KBM-7 (cell line): ENCODE measurements around the gene TGM1.
A peak's percentile ranks its signal among the peaks of the same experiment; 100 is the strongest.

Experiments used
- DNase-seq: peaks from one replicate; pipeline ENCODE4 v3.0.0-alpha.2; 2015
- in situ Hi-C: fragments of 300-500 bp; cut with MboI; formaldehyde crosslinking; loops from 2 replicates; pipeline ENCODE4 v1.14.3; 2020; ENCODE audit warnings: low sequenced_read_pairs, low pct_unique_long_range_greater_than_20kb, mixed read lengths

The TGM1 gene

GRCh38 chr14:24274101-24274543 is 11.1 kb upstream of the TGM1 start:
- in situ Hi-C loops, result no loop called here
- peak; percentile 41 for DNase-seq

GRCh38 chr14:24273422-24273998 is 10.5 kb upstream of the TGM1 start:
- in situ Hi-C loops, result no loop called here
- DNase-seq, result peak; percentile 32

GRCh38 chr14:24272467-24272866 is 9.5 kb upstream of the TGM1 start:
- in situ Hi-C loops, result no loop called here

GRCh38 chr14:24271834-24272263 is 8.9 kb upstream of the TGM1 start:
- in situ Hi-C loops, result no loop called here

More at GRCh38 chr14:24272467-24272866, 9.5 kb upstream of the TGM1 start:
- DNase-seq, result no peak

DNA sequence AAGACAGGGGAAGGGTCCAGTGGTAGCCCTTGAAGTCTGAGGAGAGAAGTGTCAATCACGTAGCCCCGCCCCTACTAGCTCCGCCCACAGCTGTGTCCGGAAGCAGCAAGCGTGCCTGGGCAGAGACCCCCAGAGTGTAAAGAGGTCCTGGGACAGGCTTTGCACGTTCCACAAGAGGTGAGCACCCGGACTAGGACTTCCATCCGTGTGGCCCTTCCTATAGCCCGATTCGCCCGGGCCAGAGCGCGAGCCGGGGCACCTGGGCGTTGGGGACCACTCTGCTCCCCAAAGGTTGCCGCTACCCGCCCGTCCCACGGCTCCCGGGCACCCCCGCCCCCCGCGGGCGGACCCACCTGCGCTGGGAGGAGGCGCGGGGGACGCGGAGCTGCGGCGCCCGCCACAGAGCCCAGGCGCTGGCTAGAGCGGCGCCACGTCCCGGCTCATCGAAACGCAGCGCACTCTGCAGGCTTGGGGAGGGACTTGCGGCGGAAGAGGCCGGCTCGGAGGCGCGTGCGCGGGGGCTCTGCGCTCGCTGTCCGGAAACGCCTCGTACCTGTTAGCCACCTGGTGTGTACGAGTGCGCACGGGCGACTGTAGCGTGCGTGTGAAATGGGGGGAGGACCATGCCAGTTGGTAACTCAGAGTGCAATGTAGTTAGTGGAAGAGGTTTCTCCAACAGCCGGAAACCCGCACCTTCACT is 8.3 kb upstream of the TGM1 start, which contains the start of gene RABGGTA:
Gene RABGGTA, minus strand, starts transcription at position 464 of the 700 bp plus-strand sequence. CDS start 482 bp downstream, outside the sequence.
- in situ Hi-C loops, result no loop called here
- peak; percentile 92 for DNase-seq

More at GRCh38 chr14:24271834-24272263, 8.9 kb upstream of the TGM1 start:
- no peak for DNase-seq

DNA sequence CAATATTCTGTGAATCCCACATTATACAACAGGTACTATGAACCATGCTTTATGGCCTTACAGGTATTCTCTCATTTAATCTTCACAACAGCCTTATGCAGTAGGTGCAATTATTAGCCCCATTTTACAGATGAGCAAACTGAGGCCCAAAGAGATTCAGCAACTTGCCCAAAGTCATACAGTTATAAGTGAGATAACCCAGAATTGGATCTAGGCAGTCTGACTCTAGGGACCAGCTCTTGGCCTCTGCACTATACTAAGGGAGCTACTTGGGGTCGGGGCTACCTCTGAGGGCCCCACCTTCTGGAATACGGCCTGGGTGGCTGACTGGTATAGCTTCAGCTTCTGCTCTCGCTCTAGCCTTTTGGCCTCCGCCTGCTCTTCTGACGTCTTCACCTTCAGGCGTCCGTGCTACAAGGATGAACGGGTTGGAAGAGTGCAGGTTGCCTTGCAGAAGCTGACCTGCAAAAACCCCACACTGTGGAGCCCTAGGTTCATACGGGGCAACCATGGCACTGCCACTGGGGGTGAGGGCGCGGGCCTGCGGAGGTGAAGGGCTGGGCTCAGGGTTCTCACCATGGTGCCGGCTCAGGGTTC is 7.7 kb upstream of the TGM1 start:
- DNase-seq, result no peak
- in situ Hi-C loops, result no loop called here

DNA sequence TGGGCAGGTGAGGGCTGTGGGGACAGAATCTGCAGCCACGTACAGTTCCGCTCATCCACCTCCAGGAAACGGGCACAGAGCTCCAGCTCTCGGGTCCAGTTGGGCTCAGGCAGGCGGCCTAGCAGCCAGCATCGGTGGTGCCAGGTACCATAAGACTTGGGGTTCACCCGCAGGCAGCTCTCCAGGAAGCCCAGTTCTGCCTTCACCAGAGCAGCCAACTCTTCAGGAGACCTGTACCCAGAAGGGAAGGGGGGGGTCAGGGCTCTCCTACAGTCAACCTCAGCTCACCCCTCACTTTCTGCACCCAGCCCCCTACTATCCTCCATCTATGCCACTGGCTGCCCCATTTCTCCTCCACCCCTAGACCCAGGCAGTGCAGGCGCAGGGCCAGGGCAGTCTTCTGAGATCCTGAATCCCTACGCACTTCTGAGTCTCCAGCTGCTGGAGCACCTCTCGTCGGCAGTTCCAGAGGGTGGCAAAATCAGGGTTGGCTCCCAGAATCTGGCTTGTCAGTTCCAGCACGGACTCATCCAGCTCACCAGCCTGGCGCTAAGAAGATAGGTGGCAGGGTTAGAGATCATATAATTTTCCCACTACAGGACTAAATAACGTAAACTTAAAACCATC is 7.0 kb upstream of the TGM1 start:
- in situ Hi-C loops, result no loop called here
- DNase-seq, result no peak

DNA sequence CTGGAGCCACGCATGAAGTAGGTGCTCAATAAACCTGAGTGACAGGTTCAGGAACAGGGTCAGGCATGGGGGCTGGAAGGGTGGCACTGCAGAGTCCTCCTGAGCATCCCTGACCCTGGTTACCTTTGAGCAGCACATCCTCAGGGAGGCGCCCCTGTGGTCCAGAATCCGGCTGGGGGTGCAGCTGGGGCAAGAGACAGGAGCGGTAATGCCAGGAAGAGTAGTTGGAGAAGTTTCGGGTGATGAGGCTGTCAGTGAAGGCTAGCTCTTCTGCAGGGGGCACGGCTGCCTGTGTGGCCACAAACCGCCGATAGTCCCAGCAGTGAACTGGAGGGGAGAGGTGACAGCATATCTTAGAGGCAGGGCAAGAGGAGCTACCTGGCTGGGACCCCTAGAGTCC is 6.4 kb upstream of the TGM1 start:
- in situ Hi-C loops, result no loop called here
- DNase-seq, result no peak

GRCh38 chr14:24268225-24268624 is 5.2 kb upstream of the TGM1 start:
- no peak for DNase-seq
- in situ Hi-C loops, result no loop called here

GRCh38 chr14:24267516-24267915 is 4.5 kb upstream of the TGM1 start:
- in situ Hi-C loops, result no loop called here
- no peak for DNase-seq

DNA sequence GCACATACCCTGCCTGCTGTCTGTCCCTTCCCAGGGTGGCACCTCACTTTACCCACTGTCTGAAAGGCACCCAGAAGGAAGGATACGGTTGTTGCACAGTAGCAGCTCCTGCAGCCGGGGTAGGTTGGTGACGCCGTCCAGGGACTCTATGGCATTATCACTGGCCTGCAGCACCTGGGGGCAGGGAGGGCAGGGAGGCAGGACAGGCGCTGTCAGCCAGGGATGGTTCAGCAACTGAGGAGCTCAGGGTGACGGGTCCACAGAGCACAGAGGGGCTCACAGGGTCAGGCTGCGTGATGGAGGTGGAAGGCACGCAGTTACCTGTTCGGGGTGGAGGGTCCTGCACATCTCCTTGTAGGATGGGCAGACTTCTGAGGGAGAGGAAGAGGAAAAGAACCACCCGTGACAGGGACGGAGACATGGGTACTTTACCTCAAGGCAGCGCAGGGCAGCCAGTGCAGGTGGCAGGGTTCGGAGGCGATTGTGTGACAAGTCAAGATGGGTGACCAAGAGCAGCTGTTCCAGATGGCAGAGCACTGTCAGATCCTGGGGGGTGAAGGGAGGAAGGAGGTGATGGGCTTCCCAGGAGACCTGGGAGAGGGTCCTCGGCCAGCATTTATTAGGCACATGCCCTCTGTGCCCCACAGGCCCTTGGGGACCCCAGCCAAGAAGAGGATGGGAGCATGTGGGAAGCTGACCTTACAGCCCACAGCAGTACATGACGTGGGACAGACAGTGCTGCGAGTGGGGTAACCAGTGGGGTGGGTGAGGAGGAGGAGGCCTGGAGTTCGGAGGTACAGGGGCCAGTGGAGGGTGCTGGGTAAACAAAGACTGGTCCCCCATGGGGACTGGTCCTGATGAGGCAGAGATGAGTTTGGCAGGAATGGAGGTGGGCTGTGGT is 3.6 kb upstream of the TGM1 start:
- in situ Hi-C loops, result no loop called here
- DNase-seq, result no peak

DNA sequence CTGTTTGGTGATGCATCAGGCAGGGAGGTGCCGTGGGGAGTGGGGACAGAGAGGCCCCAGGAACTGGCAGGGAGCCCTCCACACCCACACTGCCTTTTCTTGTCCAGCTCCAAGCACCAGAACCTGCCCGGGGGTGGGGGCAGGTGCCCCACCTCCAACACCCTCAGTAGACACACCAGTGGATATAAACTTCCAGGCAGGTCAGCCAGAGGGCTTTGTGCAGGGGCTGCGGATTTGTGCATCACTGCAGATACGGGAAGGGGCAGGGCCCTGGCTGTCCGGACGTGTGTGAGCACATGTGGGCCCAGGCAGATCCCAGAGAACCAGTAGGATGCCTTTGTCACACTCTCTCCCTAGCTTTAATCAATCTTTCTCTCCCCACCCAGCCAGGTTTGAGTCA is 1.3 kb upstream of the TGM1 start:
- in situ Hi-C loops, result no loop called here

DNA sequence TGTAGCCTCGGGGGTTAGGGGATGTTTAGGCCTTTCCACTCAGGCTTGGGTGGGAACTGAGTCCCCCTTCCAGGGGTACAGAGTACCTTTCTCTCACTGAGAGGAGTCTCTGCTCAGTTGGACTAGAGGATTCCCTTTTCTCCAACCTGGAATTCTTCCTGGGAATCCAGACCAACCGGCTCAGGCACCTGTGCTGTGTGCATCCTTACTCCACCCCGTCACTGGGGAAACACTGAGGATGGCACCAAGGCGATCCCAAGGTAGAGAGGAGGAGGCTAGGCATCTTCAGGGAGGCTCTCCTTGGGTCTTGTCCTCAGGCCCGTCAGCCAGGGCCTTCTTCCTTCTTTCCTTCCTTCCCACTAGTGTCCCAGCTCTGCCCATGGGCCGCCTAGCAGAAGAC is 871 bp upstream of the TGM1 start:
- no peak for DNase-seq
- in situ Hi-C loops, result no loop called here

More for the DNA sequence above, 1.3 kb upstream of the TGM1 start:
- DNase-seq, result no peak

DNA sequence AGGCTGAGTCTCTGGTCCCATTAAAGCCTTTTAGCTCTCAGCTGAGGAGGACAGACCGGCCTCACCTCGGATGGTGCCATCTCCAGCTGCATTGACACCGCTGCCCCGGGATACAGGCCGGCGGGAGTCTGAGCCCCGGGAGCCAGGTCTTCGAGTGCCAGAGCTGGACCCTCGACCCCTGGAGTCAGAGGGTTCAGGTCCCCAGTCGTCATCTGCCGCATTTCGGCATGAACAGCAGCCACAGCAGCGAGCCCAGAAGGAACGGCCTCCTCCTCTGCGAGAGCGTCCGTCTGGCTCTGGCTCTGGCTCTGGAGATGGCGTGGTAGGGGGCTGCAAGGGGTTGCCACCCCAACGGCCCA is 1.0 kb downstream of the TGM1 start:
- in situ Hi-C loops, result no loop called here
- DNase-seq, result no peak

- no peak for DNase-seq
- in situ Hi-C loops, result no loop called here
Observed at GRCh38 chr14:24261256-24261968, 1.6 kb downstream of the TGM1 start.

GRCh38 chr14:24260780-24261157 is 2.2 kb downstream of the TGM1 start:
- in situ Hi-C loops, result no loop called here

GRCh38 chr14:24260026-24260779 is 2.8 kb downstream of the TGM1 start:
- DNase-seq, result no peak
- in situ Hi-C loops, result no loop called here

More at GRCh38 chr14:24260780-24261157, 2.2 kb downstream of the TGM1 start:
- no peak for DNase-seq
